Measurements from ENCODE around the gene RBM4B.
"Not testable (repeated sequence)": the region's sequence is repeated elsewhere in the genome, so short reads cannot be mapped to it uniquely, and the experiment has no call there.

The RBM4B gene

DNA sequence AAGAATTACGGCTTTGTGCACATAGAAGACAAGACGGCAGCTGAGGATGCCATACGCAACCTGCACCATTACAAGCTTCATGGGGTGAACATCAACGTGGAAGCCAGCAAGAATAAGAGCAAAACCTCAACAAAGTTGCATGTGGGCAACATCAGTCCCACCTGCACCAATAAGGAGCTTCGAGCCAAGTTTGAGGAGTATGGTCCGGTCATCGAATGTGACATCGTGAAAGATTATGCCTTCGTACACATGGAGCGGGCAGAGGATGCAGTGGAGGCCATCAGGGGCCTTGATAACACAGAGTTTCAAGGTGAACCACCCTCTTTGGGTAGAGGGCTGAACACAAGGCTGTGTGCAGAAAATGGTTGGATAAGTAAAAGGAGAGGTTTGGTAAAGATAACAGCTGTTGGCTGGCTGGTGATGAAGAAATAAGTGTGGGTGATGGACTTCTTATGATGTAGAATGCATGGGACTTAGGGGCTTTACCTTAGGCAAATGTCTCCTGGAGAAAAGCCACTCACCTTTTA is 37.8 kb downstream of the RBM4B start:
- DNase-seq, result not testable (repeated sequence)

DNA sequence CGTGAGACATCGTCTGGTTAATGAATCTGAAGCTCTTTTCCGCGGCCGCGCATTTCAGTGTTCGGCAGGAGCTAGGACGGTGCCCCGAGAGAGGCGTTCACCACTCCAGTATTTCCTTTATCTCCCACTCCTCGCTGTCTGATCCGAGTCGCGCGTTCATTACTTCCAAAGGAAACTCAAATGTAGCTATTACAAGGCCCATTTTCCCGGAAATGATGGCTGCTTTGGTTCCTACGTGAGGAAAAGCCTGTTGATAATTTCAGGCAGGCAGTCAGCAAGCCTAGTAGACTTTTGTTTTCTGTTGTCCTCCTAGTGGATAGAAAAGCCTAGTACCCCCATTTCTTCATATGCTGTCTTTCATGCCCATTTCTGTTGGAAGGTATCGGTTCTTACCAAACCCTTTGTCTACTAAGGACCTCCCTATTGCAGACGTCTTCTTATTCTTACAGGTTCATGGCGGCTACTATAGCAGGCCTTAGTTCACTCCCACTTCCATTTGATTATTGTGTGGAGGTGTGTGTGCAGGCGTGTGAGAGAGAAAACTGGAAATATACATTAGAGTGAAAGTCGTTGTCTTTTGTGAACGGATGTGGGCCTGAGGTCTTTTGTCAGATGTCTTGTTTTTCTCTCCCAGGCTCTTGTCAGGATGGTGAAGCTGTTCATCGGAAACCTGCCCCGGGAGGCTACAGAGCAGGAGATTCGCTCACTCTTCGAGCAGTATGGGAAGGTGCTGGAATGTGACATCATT is 38.4 kb downstream of the RBM4B start:
- peak; percentile 35 to 52 (median 41) for DNase-seq

DNA sequence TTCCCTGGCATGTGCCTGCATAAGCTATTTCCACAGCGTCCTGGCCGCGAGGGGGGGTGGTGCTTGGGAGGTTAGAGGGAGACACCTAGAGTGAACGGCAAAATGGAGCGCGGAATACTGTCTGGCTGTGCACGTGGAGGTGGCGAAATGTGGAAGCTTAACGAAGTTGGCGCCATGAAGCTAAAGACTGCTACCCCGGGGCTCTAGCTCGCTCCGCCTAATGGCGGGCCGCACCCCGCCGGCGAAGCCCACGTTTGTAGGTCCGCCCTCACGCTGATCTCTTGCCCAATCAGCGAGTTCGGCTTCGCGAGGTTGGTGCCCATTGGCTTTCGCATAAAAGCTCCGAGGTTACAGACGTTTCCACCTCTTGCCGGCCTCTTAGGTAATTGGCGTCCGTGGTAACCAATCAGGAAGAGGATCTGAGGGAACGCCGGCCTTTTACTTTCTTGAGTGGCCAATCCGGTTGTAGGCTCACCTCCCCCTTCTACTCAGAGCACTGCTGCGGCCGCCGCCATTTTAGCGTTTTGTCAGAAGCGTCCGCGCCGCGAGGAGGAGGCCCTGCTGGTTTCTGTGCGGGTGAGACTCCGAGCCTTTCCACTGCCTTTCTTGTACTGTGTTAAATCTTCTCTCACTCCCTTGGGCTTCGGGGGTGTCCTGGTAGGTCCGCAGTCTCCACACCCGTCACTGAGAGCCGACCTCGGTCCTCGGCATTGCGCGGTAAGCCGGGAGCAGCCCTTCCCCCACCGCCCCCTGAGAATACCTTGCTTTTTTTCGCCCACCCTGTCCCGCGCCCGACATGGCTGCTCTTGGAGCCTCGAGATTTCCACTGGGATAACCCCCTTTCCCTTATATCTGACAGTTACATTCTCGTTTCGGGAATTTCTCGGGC is 39.3 kb downstream of the RBM4B start, which contains the start of gene RBM4:
TSS of gene RBM4 (plus strand) at position 527 of the 889 bp plus-strand sequence. CDS start 1,009 bp downstream, outside the sequence.
- DNase-seq, result peak; percentile 98 to 100 (median 100)

DNA sequence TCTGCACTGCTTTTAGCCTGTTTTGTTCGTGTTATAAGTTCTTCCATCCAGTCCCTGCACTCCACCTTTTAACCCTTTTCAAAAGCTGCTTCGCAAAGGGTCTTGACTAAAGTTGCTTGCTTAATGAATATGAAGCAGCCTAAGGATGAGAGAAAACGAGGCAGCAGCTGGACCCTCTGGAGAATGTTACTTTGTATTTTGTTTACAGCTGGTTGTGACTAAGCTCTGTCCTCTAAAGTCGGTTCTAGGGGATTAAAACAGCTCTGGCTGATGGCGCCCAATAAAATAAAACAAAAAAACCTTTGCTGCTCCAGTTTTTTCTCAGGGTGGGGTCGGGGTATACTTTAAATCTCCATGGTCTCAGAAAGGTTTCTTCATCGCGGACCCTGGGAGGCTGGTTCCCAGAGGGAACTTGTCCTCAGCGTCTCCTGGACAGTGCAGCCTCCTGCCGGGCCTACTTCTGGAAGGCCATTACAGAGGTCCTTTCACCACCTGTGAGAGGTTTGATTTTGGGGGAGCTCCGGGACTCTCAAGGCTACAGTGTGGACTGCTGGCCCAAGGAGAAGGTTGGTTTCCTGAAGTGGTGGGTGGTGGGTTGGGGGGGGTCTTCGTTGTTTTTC is 40.0 kb downstream of the RBM4B start:
- no peak for DNase-seq

DNA sequence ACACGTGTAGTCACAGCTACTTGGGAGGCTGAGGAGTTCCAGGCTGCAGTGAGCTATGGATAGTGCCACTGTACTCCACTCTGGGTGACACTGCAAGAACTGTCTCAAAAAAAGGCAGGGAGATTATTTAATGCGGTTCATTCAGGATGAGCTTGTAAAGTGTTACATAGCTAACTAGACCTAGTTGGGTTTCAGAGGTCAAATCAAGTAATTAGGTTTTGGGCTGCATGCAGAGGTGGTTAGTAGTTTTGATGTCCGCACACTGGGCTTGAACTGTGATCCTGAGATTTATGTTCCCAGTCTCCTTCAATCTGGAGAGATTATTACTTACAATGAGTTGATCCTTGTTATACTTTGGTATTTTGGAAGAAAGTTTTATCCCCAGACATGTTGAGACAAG is 41.3 kb downstream of the RBM4B start:
- no peak for DNase-seq

DNA sequence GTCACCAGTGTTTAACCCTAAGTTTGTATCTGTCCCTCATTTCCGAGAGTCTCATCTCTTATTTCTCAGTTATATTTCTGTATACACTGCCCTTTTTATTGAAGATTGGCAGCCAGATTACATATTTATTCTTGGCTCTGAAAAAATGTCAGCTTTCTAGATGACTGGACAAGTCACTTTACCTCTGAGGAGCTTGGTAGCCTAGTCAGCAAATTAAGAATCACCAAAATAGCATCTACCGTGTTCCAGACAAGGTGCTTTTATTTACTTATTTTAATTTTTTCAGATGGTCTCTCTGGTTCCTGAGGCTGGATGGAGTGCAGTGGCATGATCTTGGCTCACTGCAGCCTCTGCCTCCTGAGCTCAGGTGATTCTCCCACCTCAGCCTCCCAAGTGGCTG is 44.7 kb downstream of the RBM4B start:
- DNase-seq, result no peak

DNA sequence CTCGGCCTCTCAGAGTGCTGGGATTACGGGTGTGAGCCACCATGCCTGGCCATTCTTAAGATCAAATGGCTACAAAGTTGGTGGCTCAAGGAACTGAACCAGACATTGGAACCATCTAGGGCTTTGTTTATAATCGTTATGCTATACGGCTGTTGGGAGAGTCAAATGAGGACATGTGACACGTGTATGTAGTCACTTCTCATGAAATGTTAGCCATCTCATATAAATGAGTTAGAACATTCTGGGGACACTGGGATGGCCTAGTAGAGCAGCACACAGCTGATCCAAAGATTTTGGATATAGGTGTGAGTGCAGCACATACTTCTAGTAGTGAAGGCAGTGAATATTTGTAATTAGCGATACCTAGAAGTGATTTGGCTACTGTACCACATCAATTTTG is 45.8 kb downstream of the RBM4B start:
- DNase-seq, result no peak

DNA sequence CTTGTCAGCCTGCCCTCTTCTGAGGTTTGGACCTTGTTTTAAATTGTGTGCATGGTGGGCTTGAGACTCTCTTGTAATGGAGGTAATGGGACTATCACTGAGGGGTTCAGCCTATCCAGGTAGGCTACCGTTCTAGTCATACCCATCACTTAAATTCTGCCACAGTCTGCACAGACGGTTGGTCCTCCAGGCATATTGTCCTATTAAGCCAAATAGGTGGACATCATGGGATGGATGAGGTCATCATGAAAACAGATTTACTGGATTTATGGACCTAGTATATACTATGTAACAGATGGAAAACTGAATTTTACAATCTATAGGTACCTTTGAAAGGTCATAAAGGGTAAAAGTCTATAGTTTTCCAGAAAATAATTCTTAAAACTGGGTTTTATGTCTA is 48.3 kb downstream of the RBM4B start:
- no peak for DNase-seq

DNA sequence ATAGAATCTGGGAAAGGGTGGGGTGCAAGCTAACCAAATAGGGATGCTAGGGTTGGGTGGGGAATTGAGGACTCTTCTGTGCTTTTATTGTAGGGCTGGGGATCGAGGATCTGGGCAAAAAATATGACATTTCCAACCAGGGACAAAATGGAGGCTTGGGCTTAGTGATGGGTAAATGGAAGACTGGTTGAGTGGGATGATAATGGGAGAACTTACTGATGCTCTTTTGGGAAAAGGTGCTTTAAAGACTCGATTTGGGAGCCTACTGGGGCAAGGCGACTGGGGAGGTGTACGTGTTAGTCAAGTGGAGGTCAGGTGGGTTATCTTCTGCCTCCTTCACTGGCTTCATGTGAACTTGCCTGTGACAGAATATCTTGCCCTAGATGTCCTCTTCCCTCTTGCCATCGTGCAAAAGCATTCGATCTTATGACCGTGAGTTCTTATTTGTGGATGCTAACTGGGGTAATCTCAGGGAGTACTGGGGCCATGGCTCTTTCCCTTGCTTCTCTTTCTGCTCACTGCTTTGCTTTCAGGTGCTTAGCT is 49.6 kb downstream of the RBM4B start:
- no peak for DNase-seq

DNA sequence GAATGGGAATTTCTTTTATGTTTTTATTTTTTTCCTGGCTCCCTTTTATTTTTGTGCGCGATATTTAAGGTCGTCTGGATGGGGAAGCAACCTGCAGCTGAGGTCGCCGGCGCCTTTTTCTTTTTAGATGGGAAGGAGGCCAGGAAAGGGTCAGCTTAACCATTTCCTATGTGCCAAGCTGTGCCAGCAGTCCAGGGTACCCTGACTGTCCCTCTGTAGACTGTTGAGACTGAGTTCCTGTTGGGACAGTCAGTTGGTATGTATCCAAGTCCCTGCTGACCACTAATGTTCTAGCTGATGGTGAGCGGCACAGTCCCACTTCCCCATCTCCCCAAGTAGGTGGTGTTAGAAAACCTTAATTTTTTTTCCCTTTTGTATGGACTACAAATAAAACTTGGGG is 50.8 kb downstream of the RBM4B start:
- DNase-seq, result no peak

DNA sequence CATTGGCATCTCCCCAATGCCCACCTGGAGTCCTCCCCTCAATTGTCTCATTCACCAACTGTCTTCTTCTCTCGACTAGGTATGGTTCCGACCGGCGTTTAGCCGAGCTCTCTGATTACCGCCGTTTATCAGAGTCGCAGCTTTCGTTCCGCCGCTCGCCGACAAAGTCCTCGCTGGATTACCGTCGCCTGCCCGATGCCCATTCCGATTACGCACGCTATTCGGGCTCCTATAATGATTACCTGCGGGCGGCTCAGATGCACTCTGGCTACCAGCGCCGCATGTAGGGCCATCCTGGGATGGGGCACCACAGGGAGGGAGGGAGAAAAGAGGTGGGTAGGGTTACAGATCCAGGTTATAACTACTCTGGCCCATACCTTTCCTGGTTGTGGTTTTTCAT is 51.3 kb downstream of the RBM4B start:
- no peak for DNase-seq

DNA sequence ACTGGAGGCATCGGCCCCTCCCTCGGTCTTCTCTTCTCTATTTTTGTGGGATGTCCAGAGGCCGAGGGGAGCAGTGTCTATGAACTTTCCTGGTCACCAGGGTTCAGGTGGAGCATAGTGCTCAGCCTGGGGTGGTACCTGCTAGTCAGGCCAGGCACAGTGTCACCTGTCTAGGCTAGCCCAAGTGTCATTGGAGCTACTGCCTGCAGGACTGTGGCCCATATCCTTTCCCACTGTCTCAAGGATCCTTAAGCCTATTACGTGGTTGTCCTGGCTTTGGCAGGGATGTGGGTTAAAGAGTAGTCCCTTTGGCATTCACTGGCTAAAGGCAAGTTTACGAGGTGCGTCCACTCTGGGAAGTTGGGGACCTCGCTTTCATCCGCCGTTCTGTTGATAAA is 51.9 kb downstream of the RBM4B start:
- DNase-seq, result no peak

DNA sequence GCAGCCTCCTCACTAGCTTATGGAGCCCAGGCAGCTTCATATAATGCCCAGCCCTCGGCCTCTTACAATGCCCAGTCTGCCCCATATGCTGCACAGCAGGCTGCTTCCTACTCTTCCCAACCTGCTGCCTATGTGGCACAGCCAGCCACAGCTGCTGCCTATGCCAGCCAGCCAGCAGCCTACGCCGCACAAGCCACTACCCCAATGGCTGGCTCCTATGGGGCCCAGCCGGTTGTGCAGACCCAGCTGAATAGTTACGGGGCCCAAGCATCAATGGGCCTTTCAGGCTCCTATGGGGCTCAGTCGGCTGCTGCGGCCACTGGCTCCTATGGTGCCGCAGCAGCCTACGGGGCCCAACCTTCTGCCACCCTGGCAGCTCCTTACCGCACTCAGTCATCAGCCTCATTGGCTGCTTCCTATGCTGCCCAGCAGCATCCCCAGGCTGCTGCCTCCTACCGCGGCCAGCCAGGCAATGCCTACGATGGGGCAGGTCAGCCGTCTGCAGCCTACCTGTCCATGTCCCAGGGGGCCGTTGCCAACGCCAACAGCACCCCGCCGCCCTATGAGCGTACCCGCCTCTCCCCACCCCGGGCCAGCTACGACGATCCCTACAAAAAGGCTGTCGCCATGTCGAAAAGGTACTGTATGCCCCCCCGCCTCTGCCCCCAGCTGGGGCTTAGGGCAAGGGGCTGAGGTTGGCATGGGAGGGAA is 52.5 kb downstream of the RBM4B start:
- no peak for DNase-seq

DNA sequence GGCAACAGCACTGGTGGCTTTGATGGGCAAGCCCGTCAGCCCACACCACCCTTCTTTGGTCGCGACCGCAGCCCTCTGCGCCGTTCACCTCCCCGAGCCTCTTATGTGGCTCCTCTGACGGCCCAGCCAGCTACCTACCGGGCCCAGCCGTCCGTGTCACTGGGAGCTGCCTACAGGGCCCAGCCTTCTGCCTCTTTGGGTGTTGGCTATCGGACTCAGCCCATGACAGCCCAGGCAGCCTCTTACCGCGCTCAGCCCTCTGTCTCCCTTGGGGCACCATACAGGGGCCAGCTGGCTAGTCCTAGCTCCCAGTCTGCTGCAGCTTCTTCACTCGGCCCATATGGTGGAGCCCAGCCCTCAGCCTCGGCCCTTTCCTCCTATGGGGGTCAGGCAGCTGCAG is 53.2 kb downstream of the RBM4B start:
- DNase-seq, result no peak

DNA sequence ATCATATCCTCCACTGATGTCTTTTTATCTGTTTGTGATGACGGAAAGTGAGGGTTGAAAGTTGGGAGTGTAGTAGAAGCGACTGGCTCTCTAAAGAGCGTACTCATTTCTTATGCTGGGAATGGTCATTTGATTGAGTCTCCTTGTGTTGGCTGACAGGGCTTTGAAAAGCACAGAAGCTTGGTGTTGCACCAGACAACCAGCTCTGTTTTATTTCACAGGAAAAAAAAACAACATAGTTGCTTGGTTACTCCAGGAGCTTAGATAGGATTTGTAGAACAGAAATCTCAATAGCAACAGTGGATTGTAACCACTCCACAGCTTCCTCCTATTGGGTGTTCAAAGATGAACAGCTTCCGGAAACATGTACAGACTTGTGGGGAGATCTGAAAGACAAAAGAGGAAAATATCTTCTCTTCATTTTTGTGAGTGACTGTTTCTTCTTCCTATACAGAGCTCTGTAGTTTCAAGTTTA is 58.6 kb downstream of the RBM4B start:
- peak; percentile 30 to 83 (median 62) for DNase-seq

DNA sequence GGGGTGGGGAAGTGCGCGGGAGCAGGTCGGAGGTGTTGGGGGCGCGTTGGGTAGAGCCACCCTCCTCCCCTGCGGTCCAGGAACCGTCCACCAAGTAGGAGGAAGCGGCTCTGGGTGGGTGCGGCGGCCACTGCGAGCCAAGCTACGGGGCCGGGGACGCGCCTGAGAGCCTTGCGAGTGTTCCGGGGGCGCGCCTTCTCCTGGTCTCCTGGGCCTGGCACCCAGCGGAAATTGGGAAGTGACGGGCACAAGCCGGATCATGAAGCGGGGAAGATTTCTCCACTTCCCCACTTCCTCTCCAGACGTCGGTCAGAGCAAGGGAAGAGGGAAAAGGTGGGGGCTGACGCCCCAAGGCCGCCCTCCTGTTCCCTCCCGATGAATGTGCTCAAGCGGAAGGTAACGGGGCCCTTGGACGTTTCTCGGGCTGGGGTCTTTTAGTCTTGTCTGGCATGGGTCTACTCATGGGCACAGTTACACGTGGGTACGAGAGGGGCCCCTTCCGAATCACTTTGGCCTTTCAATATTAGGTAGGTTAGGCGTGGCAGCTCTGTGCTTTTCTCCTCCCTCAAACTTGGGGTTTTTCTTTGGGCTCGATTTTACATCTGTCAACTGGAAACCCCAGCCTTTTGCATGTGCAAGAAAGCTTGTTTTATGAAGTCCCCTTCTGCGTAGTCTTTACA is 60.4 kb downstream of the RBM4B start:
- peak; percentile 93 to 96 (median 96) for DNase-seq

DNA sequence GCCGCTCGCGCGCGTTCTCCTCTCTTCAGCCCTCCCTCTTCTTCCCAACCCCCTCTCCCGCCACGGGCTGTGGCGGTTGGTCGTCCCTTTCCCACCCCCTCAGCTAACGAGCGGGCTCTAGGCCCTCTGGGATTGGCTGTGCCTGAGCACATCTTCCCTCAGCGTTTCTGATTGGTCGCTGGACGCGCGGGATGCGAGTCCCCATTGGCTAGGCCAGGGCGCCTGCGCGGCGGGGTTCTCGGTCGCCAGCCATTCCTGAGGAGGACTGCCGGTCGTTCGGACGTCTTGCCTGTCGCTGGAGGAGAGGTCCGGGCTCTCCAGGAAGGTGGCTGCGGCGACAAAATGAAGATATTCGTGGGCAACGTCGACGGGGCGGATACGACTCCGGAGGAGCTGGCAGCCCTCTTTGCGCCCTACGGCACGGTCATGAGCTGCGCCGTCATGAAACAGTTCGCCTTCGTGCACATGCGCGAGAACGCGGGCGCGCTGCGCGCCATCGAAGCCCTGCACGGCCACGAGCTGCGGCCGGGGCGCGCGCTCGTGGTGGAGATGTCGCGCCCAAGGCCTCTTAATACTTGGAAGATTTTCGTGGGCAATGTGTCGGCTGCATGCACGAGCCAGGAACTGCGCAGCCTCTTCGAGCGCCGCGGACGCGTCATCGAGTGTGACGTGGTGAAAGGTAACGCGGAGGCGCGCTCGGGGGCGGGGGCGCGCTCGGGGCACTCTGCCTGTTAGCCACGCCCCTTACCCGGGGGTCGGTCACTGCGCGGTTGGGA is 61.1 kb downstream of the RBM4B start, which contains the start of gene RBM14:
TSS of gene RBM14 (plus strand) at position 252 of the 776 bp plus-strand sequence. CDS start at position 343, 91 bp downstream.
- peak; percentile 99 to 100 (median 100) for DNase-seq

Measured in suppressor macrophage (primary cell).